Left ventricle myocardium inferior (tissue), 1 donor: ENCODE results near the gene NRG2. TPM values are rescaled to one million over a fixed set of nuclear protein-coding genes. Genes with fewer than 3 reads are reported as not detected.
A peak's percentile ranks its signal among the peaks of the same experiment; 100 is the strongest.

Source experiments
- DNase-seq: peaks from one replicate; pipeline ENCODE4 v3.0.0-alpha.2; 2020
- H3K27ac ChIP-seq: fragments of 200-600 bp; replicated peaks from 2 replicates; pipeline ENCODE4 v1.8.0; 2021
- H3K27me3 ChIP-seq: fragments of 200-600 bp; 2 replicates; pipeline ENCODE4 v1.8.0; 2021; ENCODE audit warnings: low read depth
- H3K36me3 ChIP-seq: fragments of 200-600 bp; 2 replicates; pipeline ENCODE4 v1.8.0; 2021
- H3K4me1 ChIP-seq: fragments of 200-600 bp; 2 replicates; pipeline ENCODE4 v1.8.0; 2021
- H3K4me3 ChIP-seq: fragments of 200-600 bp; 2 replicates; pipeline ENCODE4 v1.8.0; 2021; ENCODE audit warnings: mild to moderate bottlenecking, moderate library complexity
- H3K9me3 ChIP-seq: fragments of 200-600 bp; replicated peaks from 2 replicates; pipeline ENCODE4 v1.8.0; 2021
- intact Hi-C: fragments of 100-400 bp; cut with micrococcal nuclease; formaldehyde crosslinking; loops from one replicate; pipeline ENCODE4 v1.11.0; 2022
- total RNA-seq: library from RNA; stranded (reverse); fragmentation: NEBNext Ultra II Directional; extraction: Animal tissue kit (Norgen Biotek cat#: 25700); gene quantifications from one replicate; pipeline ENCODE4 v1.2.1, GENCODE V29; 2021
- TF ChIP-seq, protein P1 (sequence below): fragments of 200-600 bp; IDR thresholded peaks from 2 replicates; pipeline ENCODE4 v1.8.0; 2021; ENCODE audit warnings: antibody characterized with exemption, mild to moderate bottlenecking, borderline replicate concordance
- donor health status: DM: no; HTN: yes; CAD: no; lungs with severe emphysema.

The NRG2 gene
- total RNA-seq, 1 donor from 2014 or later: 3.1 TPM

DNA sequence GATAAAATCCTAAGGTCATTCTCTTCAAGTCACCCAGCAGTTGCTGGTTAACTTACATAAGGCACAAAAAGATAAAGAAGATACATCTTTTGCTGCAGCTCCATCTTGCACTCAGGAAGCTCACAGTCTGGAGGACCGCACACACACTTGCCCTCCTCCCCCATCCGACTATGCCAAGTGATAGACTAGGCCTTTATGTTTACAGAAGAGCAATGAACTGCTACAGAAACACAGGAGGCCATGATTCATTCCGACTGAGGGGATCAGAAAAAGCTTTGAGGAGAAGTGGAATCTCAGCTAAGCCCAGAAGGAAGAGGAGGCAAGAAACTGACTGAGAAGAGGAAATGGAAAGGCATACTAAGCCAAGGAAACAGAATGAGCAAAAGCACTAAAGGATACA lies 17.4 kb downstream of the NRG2 start:
- TF ChIP-seq, protein P1, sequence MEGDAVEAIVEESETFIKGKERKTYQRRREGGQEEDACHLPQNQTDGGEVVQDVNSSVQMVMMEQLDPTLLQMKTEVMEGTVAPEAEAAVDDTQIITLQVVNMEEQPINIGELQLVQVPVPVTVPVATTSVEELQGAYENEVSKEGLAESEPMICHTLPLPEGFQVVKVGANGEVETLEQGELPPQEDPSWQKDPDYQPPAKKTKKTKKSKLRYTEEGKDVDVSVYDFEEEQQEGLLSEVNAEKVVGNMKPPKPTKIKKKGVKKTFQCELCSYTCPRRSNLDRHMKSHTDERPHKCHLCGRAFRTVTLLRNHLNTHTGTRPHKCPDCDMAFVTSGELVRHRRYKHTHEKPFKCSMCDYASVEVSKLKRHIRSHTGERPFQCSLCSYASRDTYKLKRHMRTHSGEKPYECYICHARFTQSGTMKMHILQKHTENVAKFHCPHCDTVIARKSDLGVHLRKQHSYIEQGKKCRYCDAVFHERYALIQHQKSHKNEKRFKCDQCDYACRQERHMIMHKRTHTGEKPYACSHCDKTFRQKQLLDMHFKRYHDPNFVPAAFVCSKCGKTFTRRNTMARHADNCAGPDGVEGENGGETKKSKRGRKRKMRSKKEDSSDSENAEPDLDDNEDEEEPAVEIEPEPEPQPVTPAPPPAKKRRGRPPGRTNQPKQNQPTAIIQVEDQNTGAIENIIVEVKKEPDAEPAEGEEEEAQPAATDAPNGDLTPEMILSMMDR: no peak
- Histone ChIP-seq H3K27ac (no peak overlapping the region), H3K4me1 (peaks cover 29% of the 10 kb centered on the region), H3K27me3 (no peaks in the 10 kb centered on the region), H3K36me3 (no peaks in the 10 kb centered on the region), H3K4me3 (no peak overlapping the region), H3K9me3 (no peaks in the 10 kb centered on the region)
- DNase-seq: no peak
- intact Hi-C loops: no loop called here

DNA sequence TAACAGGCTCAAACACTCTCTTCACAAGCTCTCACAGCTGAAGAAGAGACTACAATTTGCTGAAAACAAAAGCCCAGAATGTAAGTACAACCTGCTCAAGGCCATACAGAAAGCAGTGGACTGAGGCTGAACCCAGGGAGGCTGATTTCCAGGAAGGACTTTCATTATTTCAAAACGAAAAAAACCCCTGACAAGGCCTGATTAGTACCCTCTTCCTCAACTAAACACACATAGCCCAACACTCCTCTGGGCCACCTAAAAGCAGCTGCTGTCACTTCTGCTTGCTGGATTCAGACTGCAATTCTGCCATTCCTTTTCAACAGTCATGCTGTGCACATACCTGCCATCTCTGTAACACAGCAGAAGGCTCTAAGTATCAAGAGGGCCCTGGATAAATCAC lies 18.2 kb downstream of the NRG2 start:
- no peaks in the 10 kb centered on the region for H3K27me3 ChIP-seq
- no peak for DNase-seq
- H3K36me3 ChIP-seq: no peaks in the 10 kb centered on the region
- TF ChIP-seq, protein P1: no peak
- H3K9me3 ChIP-seq: no peaks in the 10 kb centered on the region
- no peak overlapping the region for H3K4me3 ChIP-seq
- H3K4me1 ChIP-seq: peaks cover 31% of the 10 kb centered on the region
- no peak overlapping the region for H3K27ac ChIP-seq
- intact Hi-C loops: no loop called here

DNA sequence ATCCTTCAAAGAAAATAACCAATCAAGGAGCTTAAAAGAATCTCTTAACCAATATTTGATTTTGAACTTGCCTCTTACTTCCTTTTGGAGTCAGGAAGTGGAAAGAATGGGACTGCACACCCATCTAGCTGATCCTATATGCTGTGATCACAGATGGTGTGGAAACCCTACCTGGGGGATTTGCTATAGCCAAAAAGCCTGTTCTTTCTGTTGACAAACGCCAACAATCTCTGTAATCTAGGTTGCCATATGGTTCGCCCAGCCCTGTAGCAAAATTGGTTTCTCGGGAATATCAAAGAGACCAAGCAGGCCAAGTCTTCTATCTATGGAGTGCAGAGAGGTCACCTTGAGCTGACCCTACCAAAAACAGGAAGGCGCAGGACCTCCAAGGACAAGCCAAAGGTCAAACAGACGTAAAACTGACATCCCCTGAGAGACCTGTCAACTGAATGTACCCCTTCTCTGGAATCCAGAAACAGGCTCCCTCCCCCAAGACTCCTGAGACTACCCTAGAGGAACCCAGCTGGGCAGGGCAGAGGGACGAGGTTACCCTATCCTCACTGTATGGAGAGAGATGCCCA lies 19.4 kb downstream of the NRG2 start:
- TF ChIP-seq, protein P1: no peak
- H3K4me1 ChIP-seq: peaks cover 37% of the 10 kb centered on the region
- no peaks in the 10 kb centered on the region for H3K27me3 ChIP-seq
- intact Hi-C loops: no loop called here
- no peaks in the 10 kb centered on the region for H3K9me3 ChIP-seq
- no peaks in the 10 kb centered on the region for H3K36me3 ChIP-seq
- no peak for DNase-seq
- no peak overlapping the region for H3K27ac ChIP-seq
- H3K4me3 ChIP-seq: no peak overlapping the region

DNA sequence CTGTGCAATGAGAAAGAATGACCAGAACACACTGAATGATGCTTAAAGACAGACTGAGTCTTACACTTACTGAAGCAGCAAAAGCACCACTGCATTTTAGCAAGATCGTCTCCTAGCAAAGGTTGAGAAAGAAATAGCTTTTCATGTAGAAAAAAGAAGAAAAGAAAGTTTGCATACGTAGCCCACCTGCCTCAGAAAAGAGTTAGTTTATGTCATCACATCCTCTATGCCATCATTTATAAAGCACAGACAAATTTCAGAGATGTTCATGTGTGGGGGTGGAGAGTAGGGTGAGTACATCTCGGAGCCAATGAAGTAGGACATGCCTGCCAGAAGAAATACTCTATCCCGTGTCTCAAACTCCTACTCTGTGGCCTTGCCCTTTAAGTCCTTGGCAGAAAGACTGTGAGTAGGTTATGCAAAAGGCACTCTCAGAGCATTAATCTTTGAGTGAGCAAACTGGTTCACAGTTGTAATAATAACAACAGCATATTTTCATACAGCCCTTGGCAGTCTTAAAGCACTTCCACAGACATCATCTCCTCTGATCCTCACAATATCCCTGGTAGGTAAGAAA lies 22.4 kb downstream of the NRG2 start:
- Histone ChIP-seq H3K27me3 (no peaks in the 10 kb centered on the region), H3K36me3 (no peaks in the 10 kb centered on the region), H3K27ac (peak overlapping the region; percentile 24), H3K4me1 (peaks cover 49% of the 10 kb centered on the region), H3K9me3 (no peaks in the 10 kb centered on the region), H3K4me3 (no peak overlapping the region)
- no peak for DNase-seq
- intact Hi-C loops: no loop called here
- TF ChIP-seq, protein P1: no peak

DNA sequence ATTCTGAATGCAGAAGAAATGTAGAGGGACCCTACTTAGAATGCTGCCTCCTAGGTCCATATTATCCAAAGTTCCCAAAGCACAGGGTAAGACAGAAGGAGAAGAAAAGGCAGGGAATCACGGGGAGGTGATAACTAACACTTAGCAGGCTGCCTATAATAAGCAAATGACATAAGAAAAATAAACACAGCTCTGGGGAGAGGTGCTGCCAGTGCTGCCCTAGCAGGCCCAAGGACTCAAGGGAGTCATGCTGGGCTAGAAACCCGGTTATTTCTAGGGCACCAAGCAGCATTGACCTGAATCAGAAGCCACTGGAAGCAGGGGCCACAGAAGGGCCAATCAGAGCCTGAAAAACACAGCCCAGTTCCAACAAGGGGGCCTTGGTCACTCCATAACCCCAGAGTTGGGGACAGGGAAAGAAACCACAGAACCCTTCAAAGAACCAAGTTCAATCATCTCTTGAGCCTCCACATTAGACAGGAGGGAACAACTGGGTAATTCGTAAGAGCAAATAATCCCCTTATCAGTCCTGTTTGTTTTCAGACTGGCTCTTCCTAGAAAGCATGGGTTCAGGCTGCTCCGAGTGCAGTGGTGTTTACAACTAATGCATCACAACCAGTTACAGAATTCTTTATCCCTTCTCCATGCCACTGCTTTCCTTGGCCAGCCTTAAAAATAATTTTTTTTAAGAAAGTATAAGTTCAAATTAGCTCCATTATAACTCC lies 24.0 kb downstream of the NRG2 start:
- DNase-seq: no peak
- H3K9me3 ChIP-seq: no peaks in the 10 kb centered on the region
- no peak overlapping the region for H3K4me3 ChIP-seq
- peak overlapping the region; percentile 75 for H3K27ac ChIP-seq
- intact Hi-C loops: no loop called here
- no peaks in the 10 kb centered on the region for H3K27me3 ChIP-seq
- TF ChIP-seq, protein P1: no peak
- H3K4me1 ChIP-seq: peaks cover 41% of the 10 kb centered on the region
- H3K36me3 ChIP-seq: no peaks in the 10 kb centered on the region
